Posterior cingulate gyrus (tissue), 11 donors: Measurements from ENCODE around the gene PDCD1.
"Not testable (repeated sequence)": the region's sequence is repeated elsewhere in the genome, so short reads cannot be mapped to it uniquely, and the experiment has no call there.

ENCODE experiments used
- DNase-seq, 10 donors: peaks; one replicate each; pipeline versions ENCODE4 v3.0.0 to v3.0.0-alpha.2; 2020 to 2021; ENCODE audit warnings: mixed read lengths in 3 of 10
- intact Hi-C: fragments of 100-400 bp; cut with DNase I; formaldehyde crosslinking; loops from one replicate; pipeline ENCODE4 v1.15.1; 2023

The PDCD1 gene

GRCh38 chr2:241842620-241843211 lies 16.0 kb downstream of the PDCD1 start:
- peak in 6 of 10 donors; percentile 16 to 90 (median 60) for DNase-seq
- intact Hi-C loops: no loop called here

GRCh38 chr2:241842067-241842415 lies 16.7 kb downstream of the PDCD1 start:
- peak in 2 of 10 donors; percentile 64 to 75 for DNase-seq

GRCh38 chr2:241841181-241842066 lies 17.3 kb downstream of the PDCD1 start:
- intact Hi-C loops: no loop called here
- DNase-seq: peak in 3 of 10 donors; percentile 20 to 77 (median 48)

More at GRCh38 chr2:241842067-241842415, 16.7 kb downstream of the PDCD1 start:
- intact Hi-C loops: no loop called here

- no peak for DNase-seq
Measured at GRCh38 chr2:241837197-241837965, 21.3 kb downstream of the PDCD1 start.

GRCh38 chr2:241836292-241836691 lies 22.4 kb downstream of the PDCD1 start:
- no peak for DNase-seq
- intact Hi-C loops: no loop called here

More at GRCh38 chr2:241837197-241837965, 21.3 kb downstream of the PDCD1 start:
- intact Hi-C loops: no loop called here

- intact Hi-C loops: no loop called here
- no peak for DNase-seq
Measured at GRCh38 chr2:241835611-241836010, 23.1 kb downstream of the PDCD1 start.

GRCh38 chr2:241834527-241835210 lies 24.0 kb downstream of the PDCD1 start:
- peak in 2 of 10 donors; percentile 12 to 29 for DNase-seq
- intact Hi-C loops: no loop called here

- intact Hi-C loops: not testable (repeated sequence)
Measured at GRCh38 chr2:241833756-241834526, 24.8 kb downstream of the PDCD1 start.

GRCh38 chr2:241833101-241833663 lies 25.5 kb downstream of the PDCD1 start:
- DNase-seq: peak in 2 of 10 donors; percentile 35 to 56

More at GRCh38 chr2:241833756-241834526, 24.8 kb downstream of the PDCD1 start:
- DNase-seq: peak in 4 of 10 donors; percentile 6 to 69 (median 43)

GRCh38 chr2:241827394-241827793 lies 31.3 kb downstream of the PDCD1 start:
- DNase-seq: no peak
- intact Hi-C loops: no loop called here

More at GRCh38 chr2:241833101-241833663, 25.5 kb downstream of the PDCD1 start:
- intact Hi-C loops: no loop called here

GRCh38 chr2:241823531-241824437 lies 34.9 kb downstream of the PDCD1 start:
- intact Hi-C loops: not testable (repeated sequence)
- DNase-seq: peak in 1 of 10 donors; percentile 61

GRCh38 chr2:241822264-241822623 lies 36.5 kb downstream of the PDCD1 start:
- peak in 1 of 10 donors; percentile 67 for DNase-seq
- intact Hi-C loops: no loop called here

- peak in 2 of 10 donors; percentile 25 to 65 for DNase-seq
- intact Hi-C loops: no loop called here
Measured at GRCh38 chr2:241821460-241822263, 37.0 kb downstream of the PDCD1 start.

- DNase-seq: peak in 2 of 10 donors; percentile 9 to 84
- intact Hi-C loops: no loop called here
Measured at GRCh38 chr2:241820625-241821384, 37.9 kb downstream of the PDCD1 start.

GRCh38 chr2:241819947-241820624 lies 38.6 kb downstream of the PDCD1 start:
- intact Hi-C loops: not testable (repeated sequence)
- peak in 3 of 10 donors; percentile 37 to 80 (median 70) for DNase-seq

- peak in 1 of 10 donors; percentile 29 for DNase-seq
- intact Hi-C loops: no loop called here
Measured at GRCh38 chr2:241818943-241819270, 39.8 kb downstream of the PDCD1 start.
